Neural cell (in vitro differentiated cells): ENCODE measurements around the gene ADAMTS6. TPM values are rescaled to one million over a fixed set of nuclear protein-coding genes. Genes with fewer than 3 reads are reported as not detected.

Experiments used
- H2AFZ ChIP-seq: fragments of 200-600, 300-800 bp; sonication (generic), shearing (Covaris generic); 2 replicates; pipeline ENCODE4 v1.6.0; 2014; ENCODE audit warnings: low read depth, mild to moderate bottlenecking, antibody characterized with exemption, low read length, moderate library complexity
- H3F3A ChIP-seq: fragments of 200-600 bp; shearing (Covaris generic); 2 replicates; pipeline ENCODE4 v1.6.1; 2016; ENCODE audit warnings: mild to moderate bottlenecking, moderate library complexity, mixed read lengths, antibody characterized with exemption, low read length; ENCODE audit not compliant: insufficient read depth, poor library complexity, severe bottlenecking
- H3K27ac ChIP-seq: fragments of 200-600, 300-800 bp; sonication (generic), shearing (Covaris generic); 2 replicates; pipeline ENCODE4 v1.5.1; 2014; ENCODE audit warnings: mild to moderate bottlenecking, low read length, moderate library complexity
- H3K27me3 ChIP-seq: fragments of 300-800, 200-600 bp; sonication (generic), shearing (Covaris generic); 2 replicates; pipeline ENCODE4 v1.6.0; 2014; ENCODE audit warnings: mild to moderate bottlenecking, low read depth, low read length, moderate library complexity; ENCODE audit not compliant: insufficient read depth
- H3K36me3 ChIP-seq: fragments of 300-800, 200-600 bp; sonication (generic), shearing (Covaris generic); 2 replicates; pipeline ENCODE4 v1.5.1; 2014; ENCODE audit warnings: mild to moderate bottlenecking, antibody characterized with exemption, low read length, moderate library complexity; ENCODE audit not compliant: insufficient read depth
- H3K4me2 ChIP-seq: fragments of 300-800, 200-600 bp; sonication (generic), shearing (Covaris generic); 2 replicates; pipeline ENCODE4 v1.6.0; 2014; ENCODE audit warnings: mild to moderate bottlenecking, low read length
- H3K4me3 ChIP-seq: fragments of 300-800, 200-600 bp; sonication (generic), shearing (Covaris generic); 2 replicates; pipeline ENCODE4 v1.5.1; 2014; ENCODE audit warnings: mild to moderate bottlenecking, low read length, moderate library complexity
- H3K79me2 ChIP-seq: fragments of 200-600 bp; shearing (Covaris generic); replicated peaks from 2 replicates; pipeline ENCODE4 v1.6.0; 2014; ENCODE audit warnings: mild to moderate bottlenecking, low read length, moderate library complexity; ENCODE audit not compliant: insufficient read depth
- H3K9ac ChIP-seq: fragments of 300-800, 200-600 bp; sonication (generic), shearing (Covaris generic); 2 replicates; pipeline ENCODE4 v1.6.1; 2016; ENCODE audit warnings: mild to moderate bottlenecking, low read length, mixed read lengths
- H3K9me2 ChIP-seq: fragments of 200-600 bp; shearing (Covaris generic); 2 replicates; pipeline ENCODE4 v1.6.1; 2016; ENCODE audit warnings: mild to moderate bottlenecking, low read length, mixed read lengths; ENCODE audit not compliant: insufficient read depth
- H3K9me3 ChIP-seq: fragments of 200-600, 300-800 bp; sonication (generic), shearing (Covaris generic); 2 replicates; pipeline ENCODE4 v1.6.1; 2016; ENCODE audit warnings: mild to moderate bottlenecking, mixed run types, low read length, moderate library complexity, mixed read lengths
- H4K20me1 ChIP-seq: fragments of 200-600 bp; shearing (Covaris generic); 2 replicates; pipeline ENCODE4 v1.6.1; 2016; ENCODE audit warnings: mild to moderate bottlenecking, mixed run types; ENCODE audit not compliant: insufficient read depth
- CTCF ChIP-seq: fragments of 450-650 bp; IDR thresholded peaks from 2 replicates; pipeline ENCODE4 v1.5.1; 2014; ENCODE audit warnings: antibody characterized with exemption, mild to moderate bottlenecking, moderate library complexity; ENCODE audit not compliant: poor library complexity, severe bottlenecking
- EP300 ChIP-seq: fragments of 450-650 bp; conservative IDR thresholded peaks from 2 replicates; pipeline ENCODE4 v1.6.1; 2014; ENCODE audit warnings: antibody characterized with exemption, mild to moderate bottlenecking, moderate library complexity; ENCODE audit not compliant: poor library complexity, severe bottlenecking
- EZH2 ChIP-seq: fragments of 200-600, 300-800 bp; shearing (Covaris generic), sonication (generic); IDR thresholded peaks from 2 replicates; pipeline ENCODE4 v1.6.1; 2014; ENCODE audit warnings: antibody characterized with exemption, low read length, borderline replicate concordance, mild to moderate bottlenecking; ENCODE audit not compliant: insufficient read depth, poor library complexity, severe bottlenecking
- MXI1 ChIP-seq: fragments of 450-650 bp; conservative IDR thresholded peaks from 2 replicates; pipeline ENCODE4 v1.6.1; 2014; ENCODE audit warnings: antibody characterized with exemption, mild to moderate bottlenecking; ENCODE audit not compliant: poor library complexity, severe bottlenecking
- POLR2AphosphoS5 ChIP-seq: IDR thresholded peaks from 2 replicates; pipeline ENCODE4 v1.6.1; 2012
- RAD21 ChIP-seq: fragments of 450-650 bp; conservative IDR thresholded peaks from 2 replicates; pipeline ENCODE4 v1.6.1; 2014; ENCODE audit warnings: antibody characterized with exemption, mild to moderate bottlenecking, moderate library complexity
- REST ChIP-seq: IDR thresholded peaks from 2 replicates; pipeline ENCODE4 v1.6.1; 2012; ENCODE audit warnings: borderline replicate concordance
- SMC3 ChIP-seq: fragments of 450-650 bp; conservative IDR thresholded peaks from 2 replicates; pipeline ENCODE4 v1.6.1; 2014; ENCODE audit warnings: antibody characterized with exemption, mild to moderate bottlenecking, moderate library complexity; ENCODE audit not compliant: poor library complexity
- TAF1 ChIP-seq: IDR thresholded peaks from 2 replicates; pipeline ENCODE4 v1.6.1; 2012; ENCODE audit warnings: low read depth
- polyA plus RNA-seq: library from polyadenylated mRNA; depleted of rRNA; stranded (reverse); fragments of >200 nt; gene quantifications from 2 replicates; pipeline ENCODE4 v1.2.3, GENCODE V29; 2014

The ADAMTS6 gene
- polyA plus RNA-seq, 1 donor from 2014 or later: 0.58 TPM

GRCh38 chr5:65482736-65483545 lies 1.2 kb upstream of the ADAMTS6 start:
- Histone ChIP-seq H3K27ac (no peak overlapping the region), H3K9me2 (no peaks in the 10 kb centered on the region), H3K36me3 (no peaks in the 10 kb centered on the region), H4K20me1 (no peaks in the 10 kb centered on the region), H2AFZ (no peak overlapping the region), H3F3A (no peaks in the 10 kb centered on the region), H3K4me3 (peak overlapping the region; percentile 63), H3K79me2 (peaks cover 4% of the 10 kb centered on the region), H3K27me3 (peaks cover 3% of the 10 kb centered on the region), H3K9ac (no peak overlapping the region), H3K9me3 (no peaks in the 10 kb centered on the region), H3K4me2 (no peak overlapping the region)
- no peak for TF ChIP-seq REST
- TF ChIP-seq CTCF: no peak
- TF ChIP-seq SMC3: no peak
- no peak for TF ChIP-seq EP300
- TF ChIP-seq RAD21: no peak
- no peak for TF ChIP-seq TAF1
- TF ChIP-seq POLR2AphosphoS5: no peak
- TF ChIP-seq EZH2: no peak
- no peak for TF ChIP-seq MXI1

GRCh38 chr5:65482296-65482735 lies 596 bp upstream of the ADAMTS6 start:
- TF ChIP-seq EP300 (no peak), CTCF (no peak), SMC3 (no peak), TAF1 (no peak), MXI1 (no peak), POLR2AphosphoS5 (no peak), EZH2 (no peak), REST (no peak), RAD21 (no peak)
- peaks cover 3% of the 10 kb centered on the region for H3K27me3 ChIP-seq
- no peaks in the 10 kb centered on the region for H3K9me2 ChIP-seq
- H3K79me2 ChIP-seq: peaks cover 4% of the 10 kb centered on the region
- no peaks in the 10 kb centered on the region for H3K9me3 ChIP-seq
- no peak overlapping the region for H3K27ac ChIP-seq
- no peak overlapping the region for H2AFZ ChIP-seq
- peak overlapping the region; percentile 26 for H3K4me2 ChIP-seq
- H3K9ac ChIP-seq: no peak overlapping the region
- H3K4me3 ChIP-seq: peak overlapping the region; percentile 63
- no peaks in the 10 kb centered on the region for H3F3A ChIP-seq
- H4K20me1 ChIP-seq: no peaks in the 10 kb centered on the region
- H3K36me3 ChIP-seq: no peaks in the 10 kb centered on the region
